Lung (tissue), 12 donors: ENCODE results near the gene HSPBAP1. TPM values are rescaled to one million over a fixed set of nuclear protein-coding genes. Genes with fewer than 3 reads are reported as not detected.
"Not testable (repeated sequence)": the region's sequence is repeated elsewhere in the genome, so short reads cannot be mapped to it uniquely, and the experiment has no call there.

ENCODE experiments used
- ATAC-seq: fragments of 200-7000 bp; cut with Tn5 transposase; one replicate; pipeline ENCODE4 v1.9.1; 2020; ENCODE audit warnings: moderate number of reproducible peaks; ENCODE audit not compliant: insufficient read depth, low FRiP score
- DNase-seq, 3 donors: peaks; one replicate each; pipeline ENCODE4 v3.0.0-alpha.2; 2013 to 2017
- H3K27ac ChIP-seq, 2 donors: one replicate each; pipeline ENCODE4 v1.5.1; 2013; ENCODE audit warnings: mild to moderate bottlenecking in 2 of 2, moderate library complexity in 2 of 2, control low read depth in 1 of 2, inconsistent platforms in 1 of 2, low read depth in 1 of 2, low read length in 1 of 2
- H3K27me3 ChIP-seq, 3 donors: one replicate each; pipeline ENCODE4 v1.5.1; 2013; ENCODE audit warnings: low read length in 2 of 3; ENCODE audit not compliant: control insufficient read depth in 3 of 3, insufficient read depth in 3 of 3
- H3K36me3 ChIP-seq, 4 donors: one replicate each; pipeline ENCODE4 v1.5.1; 2013; ENCODE audit warnings: low read length in 4 of 4, mild to moderate bottlenecking in 1 of 4, moderate library complexity in 1 of 4; ENCODE audit not compliant: control insufficient read depth in 4 of 4, insufficient read depth in 4 of 4
- H3K4me1 ChIP-seq, 5 donors: one replicate each; pipeline ENCODE4 v1.5.1; 2013; ENCODE audit warnings: low read length in 5 of 5, mild to moderate bottlenecking in 2 of 5, moderate library complexity in 1 of 5; ENCODE audit not compliant: control insufficient read depth in 5 of 5, insufficient read depth in 5 of 5
- H3K4me3 ChIP-seq: one replicate; pipeline ENCODE4 v1.5.1; 2013; ENCODE audit warnings: mild to moderate bottlenecking, control low read depth, moderate library complexity
- H3K9ac ChIP-seq, 2 donors: one replicate each; pipeline ENCODE4 v1.5.1; 2013; ENCODE audit warnings: low read length in 2 of 2, control low read depth in 1 of 2; ENCODE audit not compliant: insufficient read depth in 1 of 2
- H3K9me3 ChIP-seq, 4 donors: one replicate each; pipeline ENCODE4 v1.5.1; 2013; ENCODE audit warnings: low read length in 3 of 4, mild to moderate bottlenecking in 1 of 4, moderate library complexity in 1 of 4; ENCODE audit not compliant: control insufficient read depth in 4 of 4, insufficient read depth in 3 of 4
- CTCF ChIP-seq: IDR thresholded peaks from 2 replicates; pipeline ENCODE4 v1.5.1; 2012; ENCODE audit warnings: mild to moderate bottlenecking; ENCODE audit errors: control extremely low read depth, extremely low read depth
- WGBS, 2 donors: extraction: QIAGEN DNeasy Blood & Tissue Kit; methylation state at CpG; one replicate each; pipeline ENCODE4 v1.1.7; 2013; 5-methylcytosine and 5-hydroxymethylcytosine counted together
- polyA plus RNA-seq, 2 donors: library from polyadenylated mRNA; stranded (reverse); fragments of 200-250 nt; gene quantifications; one replicate each; pipeline ENCODE4 v1.2.1, GENCODE V29; 2013
- total RNA-seq, 2 donors: library from RNA; depleted of rRNA in 1 of 2; stranded (reverse); fragments of >200 nt in 1 of 2; gene quantifications; one replicate each; pipeline ENCODE4 v1.2.1, GENCODE V29; 2014 to 2021
- donor health status: control.
- donor health status: control.
- donor health status: Bipolar disorder and iron deficiency.
- donor health status: healthy.
- donor health status: DM: yes; HTN: yes; CAD: no.

HSPBAP1 gene
- total and polyA plus RNA-seq, 4 donors: 8.4 to 15.9 (median 11.1) TPM

GRCh38 chr3:122745369-122746021, 48.1 kb downstream of the HSPBAP1 start:
- no peak for TF ChIP-seq CTCF
- 94% methylated on average over 4 of the region's 4 CpGs for WGBS, 2 donors
- ATAC-seq (no peak), DNase-seq (no peak)
- Histone ChIP-seq H3K9me3 (peaks cover 0 to 2% (median 0%) of the 10 kb centered on the region in 4 donors), H3K36me3 (peaks cover 2 to 9% (median 7%) of the 10 kb centered on the region in 4 donors), H3K4me1 (no peaks in the 10 kb centered on the region), H3K4me3 (no peak overlapping the region), H3K9ac (no peak overlapping the region), H3K27me3 (no peaks in the 10 kb centered on the region), H3K27ac (no peak overlapping the region)

GRCh38 chr3:122743581-122744120, 50.0 kb downstream of the HSPBAP1 start:
- Histone ChIP-seq H3K4me1 (no peaks in the 10 kb centered on the region), H3K27me3 (no peaks in the 10 kb centered on the region), H3K27ac (no peak overlapping the region), H3K9me3 (peaks cover 0 to 2% (median 0%) of the 10 kb centered on the region in 4 donors), H3K36me3 (peaks cover 8 to 18% (median 11%) of the 10 kb centered on the region in 4 donors), H3K4me3 (no peak overlapping the region), H3K9ac (no peak overlapping the region)
- 93 to 96% methylated on average over 4 of the region's 4 CpGs for WGBS, 2 donors
- no peak for ATAC-seq
- no peak for TF ChIP-seq CTCF
- DNase-seq: no peak

DNA sequence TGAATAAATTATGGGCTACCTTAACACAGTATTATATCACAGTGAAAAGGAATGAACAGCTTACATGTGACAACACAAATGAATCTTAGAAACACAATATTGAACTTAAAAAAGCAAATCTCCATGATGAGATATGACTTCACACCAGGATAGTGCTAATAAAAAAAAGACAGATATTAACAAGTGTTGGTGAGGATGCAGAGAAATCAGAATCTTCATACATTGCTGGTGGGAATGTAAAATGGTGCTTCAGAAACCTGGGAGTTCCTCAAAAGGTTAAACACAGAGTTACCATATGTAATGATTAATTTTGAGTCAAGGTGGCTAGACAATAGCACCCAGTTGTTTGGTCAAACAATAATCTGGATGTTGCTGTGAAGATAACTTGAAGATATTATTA, 51.4 kb downstream of the HSPBAP1 start:
- H3K36me3 ChIP-seq: peaks cover 8 to 18% (median 11%) of the 10 kb centered on the region in 4 donors
- ATAC-seq (no peak), DNase-seq (no peak)
- H3K27me3 ChIP-seq: no peaks in the 10 kb centered on the region
- TF ChIP-seq CTCF: no peak
- peaks cover 0 to 2% (median 0%) of the 10 kb centered on the region in 4 donors for H3K9me3 ChIP-seq
- H3K27ac ChIP-seq: no peak overlapping the region
- H3K4me3 ChIP-seq: no peak overlapping the region
- H3K4me1 ChIP-seq: no peaks in the 10 kb centered on the region
- no peak overlapping the region for H3K9ac ChIP-seq

GRCh38 chr3:122739172-122739571, 54.5 kb downstream of the HSPBAP1 start:
- DNase-seq (no peak), ATAC-seq (no peak)
- H3K4me3 ChIP-seq: no peak overlapping the region
- 74 to 85% methylated on average over 3 of the region's 3 CpGs for WGBS, 2 donors
- H3K27ac ChIP-seq: no peak overlapping the region
- no peaks in the 10 kb centered on the region for H3K4me1 ChIP-seq
- peaks cover 0 to 2% (median 0%) of the 10 kb centered on the region in 4 donors for H3K9me3 ChIP-seq
- H3K36me3 ChIP-seq: peaks cover 8 to 16% (median 11%) of the 10 kb centered on the region in 4 donors
- no peak overlapping the region for H3K9ac ChIP-seq
- no peak for TF ChIP-seq CTCF
- H3K27me3 ChIP-seq: no peaks in the 10 kb centered on the region

DNA sequence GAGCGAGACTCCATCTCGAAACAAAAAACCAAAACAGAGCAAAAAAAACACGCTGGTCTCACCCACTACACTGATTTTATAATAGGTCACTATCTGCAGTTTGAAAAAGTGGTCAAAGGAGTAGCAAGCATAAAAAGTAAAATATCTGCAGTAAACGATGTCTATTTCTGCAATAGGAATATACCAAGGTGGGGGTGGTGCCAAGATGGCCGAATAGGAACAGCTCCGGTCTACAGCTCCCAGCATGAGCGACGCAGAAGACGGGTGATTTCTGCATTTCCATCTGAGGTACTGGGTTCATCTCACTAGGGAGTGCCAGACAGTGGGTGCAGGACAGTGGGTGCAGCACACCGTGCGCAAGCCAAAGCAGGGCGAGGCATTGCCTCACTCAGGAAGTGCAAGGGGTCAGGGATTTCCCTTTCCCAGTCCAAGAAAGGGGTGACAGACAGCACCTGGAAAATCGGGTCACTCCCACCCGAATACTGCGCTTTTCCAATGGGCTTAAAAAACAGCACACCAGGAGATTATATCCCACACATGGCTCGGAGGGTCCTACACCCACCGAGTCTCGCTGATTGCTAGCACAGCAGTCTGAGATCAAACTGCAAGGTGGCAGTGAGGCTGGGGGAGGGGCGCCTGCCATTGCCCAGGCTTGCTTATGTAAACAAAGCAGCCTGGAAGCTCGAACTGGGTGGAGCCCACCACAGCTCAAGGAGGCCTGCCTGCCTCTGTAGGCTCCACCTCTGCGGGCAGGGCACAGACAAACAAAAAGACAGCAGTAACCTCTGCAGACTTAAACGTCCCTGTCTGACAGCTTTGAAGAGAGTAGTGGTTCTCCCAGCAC, 60.7 kb downstream of the HSPBAP1 start:
- not testable (repeated sequence) for H3K4me3 ChIP-seq, H3K4me1 ChIP-seq, H3K27me3 ChIP-seq, H3K36me3 ChIP-seq, H3K9ac ChIP-seq, H3K27ac ChIP-seq, H3K9me3 ChIP-seq, ATAC-seq, DNase-seq
- WGBS, 2 donors: 89 to 94% methylated on average over 19 to 22 of the region's 22 CpGs
